Measurements from ENCODE around the gene NCKAP5.

Gene NCKAP5

DNA sequence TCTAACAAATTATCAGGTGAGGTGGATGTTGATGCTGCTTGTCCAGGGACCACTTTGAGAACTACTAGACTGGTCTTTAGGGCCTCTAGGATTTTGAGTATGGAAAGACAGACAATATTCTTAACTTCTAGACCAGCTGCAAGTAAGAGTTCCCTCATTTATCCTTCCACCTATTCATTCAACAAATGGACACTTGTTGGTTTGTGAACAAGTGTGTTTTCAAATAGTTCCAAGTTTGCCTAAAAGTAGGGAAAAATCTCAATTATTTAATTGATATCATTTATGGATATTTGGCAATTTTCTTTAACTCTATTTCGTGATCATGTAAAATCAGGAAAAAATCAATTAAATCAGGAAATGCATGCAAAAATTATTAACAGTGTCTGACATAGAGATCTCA, 245.4 kb downstream of the NCKAP5 start:
- WGBS, 2 donors (ENCODE audit: extremely low coverage in 2 of 2, insufficient read length in 2 of 2, insufficient replicate concordance in 1 of 2) = no CpG with 5 or more reads among the region's 1 CpG

DNA sequence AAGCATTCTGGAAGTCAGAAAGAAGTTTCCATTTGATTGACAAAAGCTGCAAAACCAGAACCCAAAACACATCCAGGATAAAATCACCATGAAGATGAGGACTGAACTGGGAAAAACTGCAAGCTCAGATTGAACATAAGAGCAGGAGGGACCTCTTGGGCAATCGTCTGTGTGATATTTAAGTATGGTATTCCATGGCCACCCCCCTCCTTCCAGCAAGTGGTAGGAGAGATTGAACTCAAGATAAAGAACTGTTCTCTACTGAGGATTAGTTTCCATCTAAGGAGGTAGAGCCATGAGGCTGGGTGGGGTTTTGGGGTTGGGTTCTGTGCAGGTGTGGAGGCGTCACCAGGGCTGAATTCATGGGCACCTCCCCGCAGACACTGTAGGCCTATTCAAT, 251.1 kb downstream of the NCKAP5 start:
- Histone ChIP-seq H3K79me1 (ENCODE audit: low read depth, low read length) (no peaks in the 10 kb centered on the region), H3K4me1 (ENCODE audit: control insufficient read depth in 2 of 2, insufficient read depth in 1 of 2, low read depth in 1 of 2, low read length in 2 of 2) (no peaks in the 10 kb centered on the region), H2BK15ac (ENCODE audit: low read length) (no peak overlapping the region), H3K4ac (ENCODE audit: low read length) (no peak overlapping the region), H3K9ac (ENCODE audit: low read depth, low read length, poor library complexity) (no peak overlapping the region), H3K9me3 (replicated peaks in 1 of 2; ENCODE audit: control insufficient read depth in 2 of 2, insufficient read depth in 1 of 2, low read depth in 1 of 2, low read length in 2 of 2) (peaks cover 0 to 13% of the 10 kb centered on the region in 2 donors), H3K36me3 (replicated peaks in 1 of 2; ENCODE audit: control insufficient read depth in 2 of 2, insufficient read depth in 2 of 2, low read length in 2 of 2) (peaks cover 0 to 58% of the 10 kb centered on the region in 2 donors), H4K91ac (ENCODE audit: low read depth, low read length, poor library complexity) (no peak overlapping the region), H3K27ac (replicated peaks; ENCODE audit: low read length) (no peak overlapping the region), H2BK5ac (ENCODE audit: low read length) (no peak overlapping the region), H2BK120ac (ENCODE audit: low read depth, low read length) (no peak overlapping the region), H2AK5ac (ENCODE audit: low read depth, low read length) (no peak overlapping the region), H2AFZ (ENCODE audit: low read length) (no peak overlapping the region), H3K14ac (ENCODE audit: low read length) (no peak overlapping the region), H4K8ac (ENCODE audit: low read depth, low read length) (no peak overlapping the region), H3K23ac (ENCODE audit: low read depth, low read length, poor library complexity) (no peak overlapping the region), H3K18ac (ENCODE audit: low read length) (no peak overlapping the region), H3K4me2 (ENCODE audit: insufficient read depth, low read length, poor library complexity, severe bottlenecking) (no peak overlapping the region), H3K27me3 (ENCODE audit: control insufficient read depth in 3 of 3, insufficient read depth in 3 of 3, low read depth in 1 of 3, low read length in 3 of 3) (no peaks in the 10 kb centered on the region), H3K4me3 (ENCODE audit: low read length in 2 of 2) (no peak overlapping the region), H2BK12ac (ENCODE audit: low read length) (no peak overlapping the region)
- WGBS, 2 donors (ENCODE audit: extremely low coverage in 2 of 2, insufficient read length in 2 of 2, insufficient replicate concordance in 1 of 2) = no CpG with 5 or more reads among the region's 3 CpGs
- DNase-seq (ENCODE audit: low spot score) = no peak

More for the DNA sequence above, 245.4 kb downstream of the NCKAP5 start:
- Histone ChIP-seq H2AFZ (ENCODE audit: low read length) (no peak overlapping the region), H2BK15ac (ENCODE audit: low read length) (no peak overlapping the region), H2BK5ac (ENCODE audit: low read length) (no peak overlapping the region), H3K79me1 (ENCODE audit: low read depth, low read length) (no peaks in the 10 kb centered on the region), H3K18ac (ENCODE audit: low read length) (no peak overlapping the region), H3K4me3 (ENCODE audit: low read length in 2 of 2) (no peak overlapping the region), H4K8ac (ENCODE audit: low read depth, low read length) (no peak overlapping the region), H3K4ac (ENCODE audit: low read length) (no peak overlapping the region), H3K36me3 (replicated peaks in 1 of 2; ENCODE audit: control insufficient read depth in 2 of 2, insufficient read depth in 2 of 2, low read length in 2 of 2) (peaks cover 0 to 79% of the 10 kb centered on the region in 2 donors), H2BK12ac (ENCODE audit: low read length) (no peak overlapping the region), H3K4me1 (ENCODE audit: control insufficient read depth in 2 of 2, insufficient read depth in 1 of 2, low read depth in 1 of 2, low read length in 2 of 2) (peaks cover 4 to 11% of the 10 kb centered on the region in 2 donors), H3K23ac (ENCODE audit: low read depth, low read length, poor library complexity) (no peak overlapping the region), H2BK120ac (ENCODE audit: low read depth, low read length) (no peak overlapping the region), H2AK5ac (ENCODE audit: low read depth, low read length) (no peak overlapping the region), H3K9ac (ENCODE audit: low read depth, low read length, poor library complexity) (no peak overlapping the region), H3K9me3 (replicated peaks in 1 of 2; ENCODE audit: control insufficient read depth in 2 of 2, insufficient read depth in 1 of 2, low read depth in 1 of 2, low read length in 2 of 2) (no peaks in the 10 kb centered on the region), H3K27ac (replicated peaks; ENCODE audit: low read length) (no peak overlapping the region), H3K27me3 (ENCODE audit: control insufficient read depth in 3 of 3, insufficient read depth in 3 of 3, low read depth in 1 of 3, low read length in 3 of 3) (no peaks in the 10 kb centered on the region), H4K91ac (ENCODE audit: low read depth, low read length, poor library complexity) (no peak overlapping the region), H3K14ac (ENCODE audit: low read length) (no peak overlapping the region), H3K4me2 (ENCODE audit: insufficient read depth, low read length, poor library complexity, severe bottlenecking) (no peak overlapping the region)
- DNase-seq (ENCODE audit: low spot score) = no peak

DNA sequence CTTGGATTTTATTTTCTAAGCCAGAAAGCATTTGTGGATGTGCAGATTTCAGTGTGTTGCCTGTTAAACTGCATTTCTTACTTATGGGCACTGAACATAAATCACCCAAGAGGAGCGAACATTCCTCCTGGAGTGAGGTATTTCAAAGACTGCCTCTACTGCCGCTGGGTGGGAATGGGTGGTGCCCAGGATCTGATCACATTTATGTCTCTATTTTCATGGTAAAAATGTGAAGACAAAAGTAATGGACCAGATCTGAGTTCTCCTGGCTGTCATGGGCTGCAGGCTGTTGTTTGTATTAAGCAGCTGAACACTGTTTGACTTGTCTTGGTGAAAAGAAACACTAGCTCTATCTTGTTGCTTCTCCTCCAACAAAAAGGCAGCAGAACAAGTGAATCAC, 251.7 kb downstream of the NCKAP5 start:
- no peak overlapping the region for H3K27ac ChIP-seq (replicated peaks; ENCODE audit: low read length)
- H3K9me3 ChIP-seq (replicated peaks in 1 of 2; ENCODE audit: control insufficient read depth in 2 of 2, insufficient read depth in 1 of 2, low read depth in 1 of 2, low read length in 2 of 2) = peaks cover 0 to 13% of the 10 kb centered on the region in 2 donors
- H4K91ac ChIP-seq (ENCODE audit: low read depth, low read length, poor library complexity) = no peak overlapping the region
- H2BK12ac ChIP-seq (ENCODE audit: low read length) = no peak overlapping the region
- DNase-seq (ENCODE audit: low spot score) = no peak
- no peak overlapping the region for H3K18ac ChIP-seq (ENCODE audit: low read length)
- H3K4me1 ChIP-seq (ENCODE audit: control insufficient read depth in 2 of 2, insufficient read depth in 1 of 2, low read depth in 1 of 2, low read length in 2 of 2) = no peaks in the 10 kb centered on the region
- H2AK5ac ChIP-seq (ENCODE audit: low read depth, low read length) = no peak overlapping the region
- no peaks in the 10 kb centered on the region for H3K79me1 ChIP-seq (ENCODE audit: low read depth, low read length)
- no peak overlapping the region for H4K8ac ChIP-seq (ENCODE audit: low read depth, low read length)
- no peak overlapping the region for H3K4ac ChIP-seq (ENCODE audit: low read length)
- H3K36me3 ChIP-seq (replicated peaks in 1 of 2; ENCODE audit: control insufficient read depth in 2 of 2, insufficient read depth in 2 of 2, low read length in 2 of 2) = peaks cover 0 to 56% of the 10 kb centered on the region in 2 donors
- H2BK120ac ChIP-seq (ENCODE audit: low read depth, low read length) = no peak overlapping the region
- H3K9ac ChIP-seq (ENCODE audit: low read depth, low read length, poor library complexity) = no peak overlapping the region
- no peak overlapping the region for H2BK15ac ChIP-seq (ENCODE audit: low read length)
- no peak overlapping the region for H3K23ac ChIP-seq (ENCODE audit: low read depth, low read length, poor library complexity)
- WGBS, 2 donors (ENCODE audit: extremely low coverage in 2 of 2, insufficient read length in 2 of 2, insufficient replicate concordance in 1 of 2) = no CpG with 5 or more reads among the region's 2 CpGs
- H3K4me2 ChIP-seq (ENCODE audit: insufficient read depth, low read length, poor library complexity, severe bottlenecking) = no peak overlapping the region
- no peak overlapping the region for H2BK5ac ChIP-seq (ENCODE audit: low read length)
- no peak overlapping the region for H3K14ac ChIP-seq (ENCODE audit: low read length)
- no peaks in the 10 kb centered on the region for H3K27me3 ChIP-seq (ENCODE audit: control insufficient read depth in 3 of 3, insufficient read depth in 3 of 3, low read depth in 1 of 3, low read length in 3 of 3)
- no peak overlapping the region for H2AFZ ChIP-seq (ENCODE audit: low read length)
- no peak overlapping the region for H3K4me3 ChIP-seq (ENCODE audit: low read length in 2 of 2)

DNA sequence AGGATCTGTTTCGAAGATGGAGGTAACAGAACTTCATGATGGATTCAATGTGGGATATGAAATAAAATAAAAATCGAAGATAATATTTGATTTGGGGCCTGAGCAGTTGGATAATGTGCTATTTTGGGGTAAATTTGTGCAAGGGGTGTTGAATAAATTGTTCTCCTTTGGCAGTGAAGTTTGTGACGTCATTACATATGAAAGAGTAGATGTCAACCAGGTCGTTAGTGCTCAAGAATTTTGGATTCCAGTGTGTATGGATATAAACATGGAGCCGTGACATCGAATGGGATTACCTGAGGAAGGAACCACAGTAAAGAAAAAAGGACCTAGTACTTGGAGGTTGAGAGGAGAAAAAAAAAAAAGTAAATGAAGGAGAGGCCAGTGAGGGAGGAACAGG, 253.0 kb downstream of the NCKAP5 start:
- no peak overlapping the region for H3K18ac ChIP-seq (ENCODE audit: low read length)
- H3K9me3 ChIP-seq (replicated peaks in 1 of 2; ENCODE audit: control insufficient read depth in 2 of 2, insufficient read depth in 1 of 2, low read depth in 1 of 2, low read length in 2 of 2) = peaks cover 0 to 15% of the 10 kb centered on the region in 2 donors
- H2BK5ac ChIP-seq (ENCODE audit: low read length) = no peak overlapping the region
- DNase-seq (ENCODE audit: low spot score) = no peak
- no peak overlapping the region for H3K27ac ChIP-seq (replicated peaks; ENCODE audit: low read length)
- no peak overlapping the region for H2AK5ac ChIP-seq (ENCODE audit: low read depth, low read length)
- no peak overlapping the region for H2AFZ ChIP-seq (ENCODE audit: low read length)
- H2BK120ac ChIP-seq (ENCODE audit: low read depth, low read length) = no peak overlapping the region
- no peak overlapping the region for H2BK15ac ChIP-seq (ENCODE audit: low read length)
- H3K4me3 ChIP-seq (ENCODE audit: low read length in 2 of 2) = no peak overlapping the region
- no peak overlapping the region for H3K9ac ChIP-seq (ENCODE audit: low read depth, low read length, poor library complexity)
- no peak overlapping the region for H4K8ac ChIP-seq (ENCODE audit: low read depth, low read length)
- H3K79me1 ChIP-seq (ENCODE audit: low read depth, low read length) = no peaks in the 10 kb centered on the region
- no peak overlapping the region for H3K14ac ChIP-seq (ENCODE audit: low read length)
- H3K4ac ChIP-seq (ENCODE audit: low read length) = no peak overlapping the region
- H3K23ac ChIP-seq (ENCODE audit: low read depth, low read length, poor library complexity) = no peak overlapping the region
- peaks cover 0 to 46% of the 10 kb centered on the region in 2 donors for H3K36me3 ChIP-seq (replicated peaks in 1 of 2; ENCODE audit: control insufficient read depth in 2 of 2, insufficient read depth in 2 of 2, low read length in 2 of 2)
- H3K4me1 ChIP-seq (ENCODE audit: control insufficient read depth in 2 of 2, insufficient read depth in 1 of 2, low read depth in 1 of 2, low read length in 2 of 2) = no peaks in the 10 kb centered on the region
- no peaks in the 10 kb centered on the region for H3K27me3 ChIP-seq (ENCODE audit: control insufficient read depth in 3 of 3, insufficient read depth in 3 of 3, low read depth in 1 of 3, low read length in 3 of 3)
- H2BK12ac ChIP-seq (ENCODE audit: low read length) = no peak overlapping the region
- H3K4me2 ChIP-seq (ENCODE audit: insufficient read depth, low read length, poor library complexity, severe bottlenecking) = no peak overlapping the region
- no peak overlapping the region for H4K91ac ChIP-seq (ENCODE audit: low read depth, low read length, poor library complexity)
- WGBS, 2 donors (ENCODE audit: extremely low coverage in 2 of 2, insufficient read length in 2 of 2, insufficient replicate concordance in 1 of 2) = 100% methylated on average over 1 of the region's 6 CpGs
